ENCODE measurements around the gene MYH7B. TPM values are rescaled to one million over a fixed set of nuclear protein-coding genes. Genes with fewer than 3 reads are reported as not detected.

Gene MYH7B
- total RNA-seq, 1 experiment from 2014 or later: 0.74 TPM

GRCh38 chr20:34990231-34990630 lies 34.6 kb downstream of the MYH7B start:
- Histone ChIP-seq H3K27me3 (ENCODE audit: insufficient read depth, low read length) (no peaks in the 10 kb centered on the region), H3K9me3 (ENCODE audit: control insufficient read depth in 1 of 2, insufficient read depth in 1 of 2, low read depth in 1 of 2, low read length in 2 of 2) (no peaks in the 10 kb centered on the region), H3K36me3 (ENCODE audit: control insufficient read depth in 1 of 2, insufficient read depth in 2 of 2, low read length in 2 of 2) (no peaks in the 10 kb centered on the region), H3K79me2 (ENCODE audit: insufficient read depth, low read length) (no peaks in the 10 kb centered on the region), H3K4me2 (ENCODE audit: low read length) (no peak overlapping the region), H3K9ac (ENCODE audit: low read length) (no peak overlapping the region), H3K4me3 (replicated peaks in 1 of 2; ENCODE audit: low read depth in 1 of 2, low read length in 2 of 2) (no peak overlapping the region), H2AFZ (ENCODE audit: low read depth, low read length, poor library complexity, severe bottlenecking) (no peak overlapping the region), H3K4me1 (ENCODE audit: control insufficient read depth in 1 of 2, insufficient read depth in 2 of 2, low read length in 2 of 2) (no peaks in the 10 kb centered on the region), H3K27ac (ENCODE audit: low read depth, low read length) (no peak overlapping the region), H3K9me2 (ENCODE audit: insufficient read depth) (no peaks in the 10 kb centered on the region), H4K20me1 (ENCODE audit: insufficient read depth) (no peaks in the 10 kb centered on the region)
- DNase-seq (ENCODE audit: low read depth, low spot score) (no peak), ATAC-seq (no peak)
- RAD21 ChIA-PET (ENCODE audit: low non-redundant PET in 1 of 2, low total read pairs in 2 of 2, uncharacterized antibody in 2 of 2, unreplicated experiment in 2 of 2): no interaction called here
- TF ChIP-seq CEBPB (IDR thresholded peaks at IDR 0.05; ENCODE audit: low read depth): no peak
- no peak for TF ChIP-seq RAD21 (IDR thresholded peaks at IDR 0.05; ENCODE audit: low read depth)
- no peak for TF ChIP-seq CBX3 (IDR thresholded peaks at IDR 0.05; ENCODE audit: low read depth)
- no peak for TF ChIP-seq MAX (IDR thresholded peaks at IDR 0.05)
- TF ChIP-seq SIN3A (IDR thresholded peaks at IDR 0.05; ENCODE audit: low read depth): no peak
- TF ChIP-seq ZNF274 (IDR thresholded peaks at IDR 0.05; ENCODE audit: low read depth, low read length): no peak
- TF ChIP-seq SP1 (IDR thresholded peaks at IDR 0.05; ENCODE audit: low read depth): no peak
- no peak for TF ChIP-seq EZH2phosphoT487 (IDR thresholded peaks at IDR 0.05; ENCODE audit: borderline replicate concordance)
- TF ChIP-seq YY1 (IDR thresholded peaks at IDR 0.05; ENCODE audit: extremely low read depth, insufficient replicate concordance, low read depth, low read length): no peak
- intact Hi-C loops (cut with micrococcal nuclease): no loop called here
- POLR2A ChIA-PET: no interaction called here
- CTCF ChIA-PET: no interaction called here
- BruUV-seq (replicated peaks): no TSS peak

DNA sequence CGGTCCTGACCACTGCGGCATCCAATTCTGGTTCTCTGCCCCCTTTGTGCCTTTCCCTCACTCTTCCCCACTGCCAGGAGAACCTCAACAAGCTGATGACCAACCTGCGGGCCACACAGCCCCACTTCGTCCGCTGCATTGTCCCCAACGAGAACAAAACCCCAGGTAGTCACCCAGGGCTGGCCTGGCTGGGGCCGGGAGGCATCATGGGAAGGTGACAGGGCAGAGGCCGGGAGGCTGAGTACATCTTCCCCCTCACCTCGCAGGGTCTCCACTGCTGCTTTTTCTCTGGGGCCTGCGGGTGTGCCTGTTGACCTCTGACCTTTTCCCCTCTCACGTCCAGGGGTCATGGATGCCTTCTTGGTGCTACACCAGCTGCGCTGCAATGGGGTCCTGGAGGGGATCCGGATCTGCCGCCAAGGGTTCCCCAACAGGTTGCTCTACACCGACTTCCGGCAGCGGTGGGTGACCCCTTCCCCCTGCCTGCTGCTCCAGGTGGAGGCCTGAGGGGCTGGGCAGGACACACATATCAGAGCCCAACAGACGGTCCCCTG lies 35.1 kb downstream of the MYH7B start:
- no peak for TF ChIP-seq ZNF274 (IDR thresholded peaks at IDR 0.05; ENCODE audit: low read depth, low read length)
- no peak for TF ChIP-seq CBX3 (IDR thresholded peaks at IDR 0.05; ENCODE audit: low read depth)
- TF ChIP-seq EZH2phosphoT487 (IDR thresholded peaks at IDR 0.05; ENCODE audit: borderline replicate concordance): no peak
- no peak for TF ChIP-seq SP1 (IDR thresholded peaks at IDR 0.05; ENCODE audit: low read depth)
- no peak for TF ChIP-seq POLR2AphosphoS5 (IDR thresholded peaks at IDR 0.05; ENCODE audit: low read depth, low read length)
- no peak for TF ChIP-seq MAX (IDR thresholded peaks at IDR 0.05)
- TF ChIP-seq CEBPB (IDR thresholded peaks at IDR 0.05; ENCODE audit: low read depth): no peak
- TF ChIP-seq RAD21 (IDR thresholded peaks at IDR 0.05; ENCODE audit: low read depth): no peak
- no peak for TF ChIP-seq JUND (IDR thresholded peaks at IDR 0.05)
- TF ChIP-seq EZH2 (IDR thresholded peaks at IDR 0.05): no peak
- TF ChIP-seq SRF (IDR thresholded peaks at IDR 0.05; ENCODE audit: low read depth): no peak
- TF ChIP-seq, protein P1, sequence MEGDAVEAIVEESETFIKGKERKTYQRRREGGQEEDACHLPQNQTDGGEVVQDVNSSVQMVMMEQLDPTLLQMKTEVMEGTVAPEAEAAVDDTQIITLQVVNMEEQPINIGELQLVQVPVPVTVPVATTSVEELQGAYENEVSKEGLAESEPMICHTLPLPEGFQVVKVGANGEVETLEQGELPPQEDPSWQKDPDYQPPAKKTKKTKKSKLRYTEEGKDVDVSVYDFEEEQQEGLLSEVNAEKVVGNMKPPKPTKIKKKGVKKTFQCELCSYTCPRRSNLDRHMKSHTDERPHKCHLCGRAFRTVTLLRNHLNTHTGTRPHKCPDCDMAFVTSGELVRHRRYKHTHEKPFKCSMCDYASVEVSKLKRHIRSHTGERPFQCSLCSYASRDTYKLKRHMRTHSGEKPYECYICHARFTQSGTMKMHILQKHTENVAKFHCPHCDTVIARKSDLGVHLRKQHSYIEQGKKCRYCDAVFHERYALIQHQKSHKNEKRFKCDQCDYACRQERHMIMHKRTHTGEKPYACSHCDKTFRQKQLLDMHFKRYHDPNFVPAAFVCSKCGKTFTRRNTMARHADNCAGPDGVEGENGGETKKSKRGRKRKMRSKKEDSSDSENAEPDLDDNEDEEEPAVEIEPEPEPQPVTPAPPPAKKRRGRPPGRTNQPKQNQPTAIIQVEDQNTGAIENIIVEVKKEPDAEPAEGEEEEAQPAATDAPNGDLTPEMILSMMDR (IDR thresholded peaks at IDR 0.05 in 2 of 3, conservative IDR thresholded peaks at IDR 0.05 in 1 of 3; ENCODE audit: borderline replicate concordance in 1 of 3, insufficient read depth in 1 of 3, low read depth in 2 of 3, low read length in 2 of 3): no peak
- Histone ChIP-seq H3K4me2 (ENCODE audit: low read length) (no peak overlapping the region), H3K79me2 (ENCODE audit: insufficient read depth, low read length) (no peaks in the 10 kb centered on the region), H3K4me1 (ENCODE audit: control insufficient read depth in 1 of 2, insufficient read depth in 2 of 2, low read length in 2 of 2) (no peaks in the 10 kb centered on the region), H3K36me3 (ENCODE audit: control insufficient read depth in 1 of 2, insufficient read depth in 2 of 2, low read length in 2 of 2) (no peaks in the 10 kb centered on the region; a peak in 1 of 4 replicates), H3K27ac (ENCODE audit: low read depth, low read length) (no peak overlapping the region), H3K9ac (ENCODE audit: low read length) (no peak overlapping the region), H3K9me3 (ENCODE audit: control insufficient read depth in 1 of 2, insufficient read depth in 1 of 2, low read depth in 1 of 2, low read length in 2 of 2) (no peaks in the 10 kb centered on the region), H3K27me3 (ENCODE audit: insufficient read depth, low read length) (no peaks in the 10 kb centered on the region), H3K4me3 (replicated peaks in 1 of 2; ENCODE audit: low read depth in 1 of 2, low read length in 2 of 2) (no peak overlapping the region), H4K20me1 (ENCODE audit: insufficient read depth) (no peaks in the 10 kb centered on the region), H2AFZ (ENCODE audit: low read depth, low read length, poor library complexity, severe bottlenecking) (no peak overlapping the region), H3K9me2 (ENCODE audit: insufficient read depth) (no peaks in the 10 kb centered on the region)
- CTCF ChIA-PET: no interaction called here
- intact Hi-C loops (cut with micrococcal nuclease): no loop called here
- POLR2A ChIA-PET: no interaction called here
- RAD21 ChIA-PET (ENCODE audit: low non-redundant PET in 1 of 2, low total read pairs in 2 of 2, uncharacterized antibody in 2 of 2, unreplicated experiment in 2 of 2): no interaction called here
- ATAC-seq (no peak), DNase-seq (ENCODE audit: low read depth, low spot score) (no peak)
- BruUV-seq (replicated peaks): no TSS peak
